ENCODE data around the gene ZNF592.

DNA sequence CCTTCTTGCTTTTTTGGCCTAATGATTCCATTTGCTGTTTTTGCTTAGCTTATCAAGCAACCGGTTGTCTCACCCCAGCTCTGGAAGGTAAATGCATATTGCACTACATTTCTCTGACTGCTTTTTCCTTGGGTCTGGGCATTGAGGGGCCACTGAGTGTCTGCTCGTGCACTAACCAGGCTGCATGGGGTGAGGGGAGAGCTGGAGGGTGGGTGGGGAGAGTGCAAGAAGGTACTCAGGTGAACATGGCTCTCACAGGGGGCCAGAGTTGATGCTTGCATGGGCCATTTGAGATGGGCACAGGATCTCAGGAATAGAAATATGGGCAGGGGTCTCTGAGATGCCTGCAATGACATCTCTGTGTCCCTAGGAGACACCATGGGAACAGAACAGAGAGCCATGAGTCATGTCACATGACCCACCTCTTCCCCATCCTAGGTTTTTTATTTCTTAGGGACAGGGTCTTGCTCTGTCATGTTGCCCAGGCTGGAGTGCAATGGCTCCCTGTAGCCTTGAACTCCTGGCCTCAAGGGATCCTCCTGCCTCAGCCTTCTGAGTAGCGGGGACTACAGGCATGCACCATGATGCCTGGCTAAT is 75.0 kb downstream of the ZNF592 start:
- TF ChIP-seq, protein P1, sequence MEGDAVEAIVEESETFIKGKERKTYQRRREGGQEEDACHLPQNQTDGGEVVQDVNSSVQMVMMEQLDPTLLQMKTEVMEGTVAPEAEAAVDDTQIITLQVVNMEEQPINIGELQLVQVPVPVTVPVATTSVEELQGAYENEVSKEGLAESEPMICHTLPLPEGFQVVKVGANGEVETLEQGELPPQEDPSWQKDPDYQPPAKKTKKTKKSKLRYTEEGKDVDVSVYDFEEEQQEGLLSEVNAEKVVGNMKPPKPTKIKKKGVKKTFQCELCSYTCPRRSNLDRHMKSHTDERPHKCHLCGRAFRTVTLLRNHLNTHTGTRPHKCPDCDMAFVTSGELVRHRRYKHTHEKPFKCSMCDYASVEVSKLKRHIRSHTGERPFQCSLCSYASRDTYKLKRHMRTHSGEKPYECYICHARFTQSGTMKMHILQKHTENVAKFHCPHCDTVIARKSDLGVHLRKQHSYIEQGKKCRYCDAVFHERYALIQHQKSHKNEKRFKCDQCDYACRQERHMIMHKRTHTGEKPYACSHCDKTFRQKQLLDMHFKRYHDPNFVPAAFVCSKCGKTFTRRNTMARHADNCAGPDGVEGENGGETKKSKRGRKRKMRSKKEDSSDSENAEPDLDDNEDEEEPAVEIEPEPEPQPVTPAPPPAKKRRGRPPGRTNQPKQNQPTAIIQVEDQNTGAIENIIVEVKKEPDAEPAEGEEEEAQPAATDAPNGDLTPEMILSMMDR (IDR thresholded peaks at IDR 0.05): no peak
- TF ChIP-seq POLR2A (IDR thresholded peaks at IDR 0.05): no peak

Measured in tibial nerve (tissue), 3 donors.